H9 (cell line): Measurements from ENCODE around the gene SLIT1. TPM values are rescaled to one million over a fixed set of nuclear protein-coding genes. Genes with fewer than 3 reads are reported as not detected.

ENCODE experiments used
- DNase-seq: peaks from one replicate; pipeline ENCODE4 v3.0.0-alpha.2; 2017
- H2AFZ ChIP-seq: one replicate; pipeline ENCODE4 v1.6.1; 2013; ENCODE audit warnings: mild to moderate bottlenecking, low read length, control low read depth, moderate library complexity
- H2AK5ac ChIP-seq: 2 replicates; pipeline ENCODE4 v1.6.1; 2013; ENCODE audit warnings: low read length, control low read depth, mixed read lengths; ENCODE audit not compliant: insufficient read length
- H2BK120ac ChIP-seq: one replicate; pipeline ENCODE4 v1.6.1; 2013; ENCODE audit warnings: low read depth, mild to moderate bottlenecking, low read length, control low read depth, inconsistent platforms; ENCODE audit not compliant: poor library complexity, severe bottlenecking
- H2BK12ac ChIP-seq: 2 replicates; pipeline ENCODE4 v1.6.1; 2013; ENCODE audit warnings: low read length, control low read depth, mixed read lengths, low read depth; ENCODE audit not compliant: insufficient read length
- H2BK15ac ChIP-seq: 2 replicates; pipeline ENCODE4 v1.6.1; 2013; ENCODE audit warnings: low read depth, low read length, control low read depth
- H2BK20ac ChIP-seq: one replicate; pipeline ENCODE4 v1.6.1; 2013; ENCODE audit warnings: low read depth, mild to moderate bottlenecking, low read length, control low read depth, inconsistent platforms; ENCODE audit not compliant: poor library complexity, severe bottlenecking
- H2BK5ac ChIP-seq: 2 replicates; pipeline ENCODE4 v1.6.1; 2013; ENCODE audit warnings: low read length, control low read depth, mixed read lengths; ENCODE audit not compliant: insufficient read length
- H3K14ac ChIP-seq: 2 replicates; pipeline ENCODE4 v1.6.1; 2013; ENCODE audit warnings: low read length, control low read depth; ENCODE audit not compliant: insufficient read depth
- H3K18ac ChIP-seq: 2 replicates; pipeline ENCODE4 v1.6.1; 2013; ENCODE audit warnings: low read depth, mild to moderate bottlenecking, mixed read lengths, low read length, control low read depth; ENCODE audit not compliant: insufficient read length
- H3K23ac ChIP-seq: 2 replicates; pipeline ENCODE4 v1.6.1; 2013; ENCODE audit warnings: low read length, control low read depth, mixed read lengths, low read depth; ENCODE audit not compliant: insufficient read length
- H3K23me2 ChIP-seq: 2 replicates; pipeline ENCODE4 v1.6.1; 2013; ENCODE audit warnings: low read depth, mild to moderate bottlenecking, mixed read lengths, low read length, control low read depth; ENCODE audit not compliant: insufficient read length, poor library complexity, severe bottlenecking
- H3K27ac ChIP-seq: 2 replicates; pipeline ENCODE4 v1.5.1; 2013; ENCODE audit warnings: low read length, control low read depth, mixed read lengths, low read depth; ENCODE audit not compliant: insufficient read length
- H3K27me3 ChIP-seq: 2 replicates; pipeline ENCODE4 v1.6.1; 2013; ENCODE audit warnings: low read length, control low read depth, inconsistent platforms; ENCODE audit not compliant: insufficient read depth
- H3K4ac ChIP-seq: 2 replicates; pipeline ENCODE4 v1.6.1; 2013; ENCODE audit warnings: low read depth, mild to moderate bottlenecking, control low read depth, inconsistent platforms, low read length, moderate library complexity
- H3K4me1 ChIP-seq: 2 replicates; pipeline ENCODE4 v1.6.1; 2013; ENCODE audit warnings: low read length, control low read depth, inconsistent platforms; ENCODE audit not compliant: insufficient read depth
- H3K4me2 ChIP-seq: 2 replicates; pipeline ENCODE4 v1.6.1; 2013; ENCODE audit warnings: low read length, control low read depth, mixed read lengths; ENCODE audit not compliant: insufficient read length, insufficient read depth
- H3K56ac ChIP-seq: 2 replicates; pipeline ENCODE4 v1.6.1; 2013; ENCODE audit warnings: low read depth, mild to moderate bottlenecking, mixed read lengths, low read length, control low read depth; ENCODE audit not compliant: insufficient read length
- H3K79me1 ChIP-seq: 2 replicates; pipeline ENCODE4 v1.6.1; 2013; ENCODE audit warnings: low read depth, mild to moderate bottlenecking, moderate library complexity, low read length, control low read depth, inconsistent platforms; ENCODE audit not compliant: insufficient read depth, poor library complexity, severe bottlenecking
- H3K79me2 ChIP-seq: 2 replicates; pipeline ENCODE4 v1.6.1; 2013; ENCODE audit warnings: low read length, control low read depth, inconsistent platforms; ENCODE audit not compliant: insufficient read depth
- H3K9ac ChIP-seq: 2 replicates; pipeline ENCODE4 v1.6.1; 2013; ENCODE audit warnings: low read length, control low read depth, mixed read lengths; ENCODE audit not compliant: insufficient read length; ENCODE audit errors: extremely low read depth
- H3K9me3 ChIP-seq: one replicate; pipeline ENCODE4 v1.6.1; 2013; ENCODE audit warnings: low read depth, low read length, inconsistent platforms; ENCODE audit not compliant: control insufficient read depth
- H3T11ph ChIP-seq: one replicate; pipeline ENCODE4 v1.6.1; 2013; ENCODE audit warnings: mild to moderate bottlenecking, low read length, control low read depth, inconsistent platforms
- H4K20me1 ChIP-seq: one replicate; pipeline ENCODE4 v1.6.1; 2013; ENCODE audit not compliant: control insufficient read depth, insufficient read length, insufficient read depth
- H4K5ac ChIP-seq: 2 replicates; pipeline ENCODE4 v1.6.1; 2013; ENCODE audit warnings: low read depth, mild to moderate bottlenecking, mixed read lengths, low read length, control low read depth; ENCODE audit not compliant: insufficient read length
- H4K8ac ChIP-seq: replicated peaks from 2 replicates; pipeline ENCODE4 v1.6.1; 2013; ENCODE audit warnings: low read length, control low read depth, mixed read lengths, low read depth; ENCODE audit not compliant: insufficient read length
- H4K91ac ChIP-seq: 2 replicates; pipeline ENCODE4 v1.6.1; 2013; ENCODE audit warnings: low read depth, mild to moderate bottlenecking, moderate library complexity, mixed read lengths, low read length, control low read depth; ENCODE audit not compliant: insufficient read length
- H3K27ac Mint-ChIP-seq, 3 experiments: 2 replicates in 2 of 3; 3 replicates in 1 of 3; pipeline ENCODE4 v1.8.0; 2020 to 2021; ENCODE audit warnings: mixed read lengths in 3 of 3, mild to moderate bottlenecking in 1 of 3, moderate library complexity in 1 of 3
- H3K27me3 Mint-ChIP-seq: 2 replicates; pipeline ENCODE4 v1.8.0; 2021; ENCODE audit warnings: low read depth, mild to moderate bottlenecking, moderate library complexity, mixed read lengths
- H3K36me3 Mint-ChIP-seq, 3 experiments: 2 replicates in 2 of 3; 3 replicates in 1 of 3; pipeline ENCODE4 v1.8.0; 2020 to 2021; ENCODE audit warnings: low read depth in 3 of 3, mixed read lengths in 3 of 3; ENCODE audit not compliant: insufficient read depth in 1 of 3
- H3K4me1 Mint-ChIP-seq, 2 experiments: 2 replicates each; pipeline ENCODE4 v1.8.0; 2020; ENCODE audit warnings: mixed read lengths in 2 of 2
- H3K4me3 Mint-ChIP-seq, 2 experiments: 2 replicates in 1 of 2; 3 replicates in 1 of 2; pipeline ENCODE4 v1.8.0; 2020 to 2021; ENCODE audit warnings: mild to moderate bottlenecking in 2 of 2, mixed read lengths in 2 of 2, moderate library complexity in 1 of 2
- H3K9me3 Mint-ChIP-seq, 2 experiments: 2 replicates in 1 of 2; 3 replicates in 1 of 2; pipeline ENCODE4 v1.8.0; 2020; ENCODE audit warnings: mild to moderate bottlenecking in 2 of 2, mixed read lengths in 2 of 2, moderate library complexity in 1 of 2
- WGBS: extraction: QIAGEN DNeasy Blood & Tissue Kit; methylation state at CpG from one replicate; pipeline ENCODE4 v1.1.7; 2013; ENCODE audit warnings: missing lambda C conversion rate, low lambda C conversion rate, mixed read lengths; ENCODE audit not compliant: insufficient read length; ENCODE audit errors: extremely low coverage; 5-methylcytosine and 5-hydroxymethylcytosine counted together
- total RNA-seq: library from RNA; stranded (reverse); gene quantifications from 2 replicates; pipeline ENCODE4 v1.2.1, GENCODE V29; 2021
- TF ChIP-seq, protein P1 (sequence below): fragments of 200-600 bp; sonication (generic); conservative IDR thresholded peaks from 3 replicates; pipeline ENCODE4 v1.8.0; 2021; ENCODE audit warnings: antibody characterized with exemption, mild to moderate bottlenecking

The SLIT1 gene
- total RNA-seq, 1 experiment from 2014 or later = 0.57 TPM

DNA sequence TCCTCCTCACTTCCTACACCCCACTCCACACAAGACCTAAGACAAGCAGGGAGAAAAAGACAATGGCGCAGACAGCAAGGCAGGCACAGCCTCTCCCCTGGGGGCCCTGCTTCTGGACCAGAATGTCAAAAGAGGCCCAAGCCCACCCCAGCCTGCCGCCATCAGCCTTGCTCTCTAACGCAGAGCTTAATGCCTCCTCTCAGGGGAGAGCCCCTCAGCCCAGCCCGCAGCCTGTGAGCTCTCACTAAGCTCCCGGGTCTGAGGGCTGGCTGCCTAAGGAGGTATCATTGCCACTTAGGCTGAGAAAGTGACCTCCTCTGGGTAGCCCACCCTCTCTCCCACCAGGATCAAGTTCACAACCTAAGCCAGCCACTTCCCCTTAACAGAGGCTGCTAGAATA is 16.7 kb downstream of the SLIT1 start:
- Histone ChIP-seq H3K4me2 (no peak overlapping the region), H3K4me1 (no peaks in the 10 kb centered on the region), H2BK5ac (no peak overlapping the region), H3K27ac (no peak overlapping the region), H3K79me1 (no peaks in the 10 kb centered on the region), H2AK5ac (no peak overlapping the region), H4K91ac (no peak overlapping the region), H3K27me3 (no peaks in the 10 kb centered on the region), H2BK12ac (no peak overlapping the region), H3K18ac (no peak overlapping the region), H3K9me3 (no peaks in the 10 kb centered on the region), H3K23me2 (no peaks in the 10 kb centered on the region), H3K4ac (no peak overlapping the region), H2BK20ac (no peak overlapping the region), H4K8ac (no peak overlapping the region), H3K79me2 (no peaks in the 10 kb centered on the region), H2BK15ac (no peak overlapping the region), H3T11ph (no peak overlapping the region), H3K56ac (no peak overlapping the region), H4K5ac (no peak overlapping the region), H3K23ac (no peak overlapping the region), H2BK120ac (no peak overlapping the region), H2AFZ (no peak overlapping the region), H3K14ac (no peak overlapping the region), H3K9ac (no peak overlapping the region), H4K20me1 (no peaks in the 10 kb centered on the region)
- WGBS = no CpG with 5 or more reads among the region's 5 CpGs
- no peak for DNase-seq
- Mint-ChIP-seq H3K36me3 (no peaks in the 10 kb centered on the region), H3K9me3 (no peaks in the 10 kb centered on the region), H3K4me1 (peaks cover 5 to 34% of the 10 kb centered on the region in 2 experiments; a peak in 3 of 4 replicates), H3K4me3 (no peak overlapping the region), H3K27ac (peak overlapping the region in 1 of 3 experiments; percentile 6; a peak in 1 of 7 replicates), H3K27me3 (peaks cover 1% of the 10 kb centered on the region)
- TF ChIP-seq, protein P1, sequence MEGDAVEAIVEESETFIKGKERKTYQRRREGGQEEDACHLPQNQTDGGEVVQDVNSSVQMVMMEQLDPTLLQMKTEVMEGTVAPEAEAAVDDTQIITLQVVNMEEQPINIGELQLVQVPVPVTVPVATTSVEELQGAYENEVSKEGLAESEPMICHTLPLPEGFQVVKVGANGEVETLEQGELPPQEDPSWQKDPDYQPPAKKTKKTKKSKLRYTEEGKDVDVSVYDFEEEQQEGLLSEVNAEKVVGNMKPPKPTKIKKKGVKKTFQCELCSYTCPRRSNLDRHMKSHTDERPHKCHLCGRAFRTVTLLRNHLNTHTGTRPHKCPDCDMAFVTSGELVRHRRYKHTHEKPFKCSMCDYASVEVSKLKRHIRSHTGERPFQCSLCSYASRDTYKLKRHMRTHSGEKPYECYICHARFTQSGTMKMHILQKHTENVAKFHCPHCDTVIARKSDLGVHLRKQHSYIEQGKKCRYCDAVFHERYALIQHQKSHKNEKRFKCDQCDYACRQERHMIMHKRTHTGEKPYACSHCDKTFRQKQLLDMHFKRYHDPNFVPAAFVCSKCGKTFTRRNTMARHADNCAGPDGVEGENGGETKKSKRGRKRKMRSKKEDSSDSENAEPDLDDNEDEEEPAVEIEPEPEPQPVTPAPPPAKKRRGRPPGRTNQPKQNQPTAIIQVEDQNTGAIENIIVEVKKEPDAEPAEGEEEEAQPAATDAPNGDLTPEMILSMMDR = no peak
